Lower leg skin (tissue), 4 donors: ENCODE data around the gene SLC25A18. TPM values are rescaled to one million over a fixed set of nuclear protein-coding genes. Genes with fewer than 3 reads are reported as not detected.
A peak's percentile ranks its signal among the peaks of the same experiment; 100 is the strongest.

Experiments
- DNase-seq, 2 donors: peaks; one replicate each; pipeline ENCODE4 v3.0.0-alpha.2; 2019; ENCODE audit warnings: low spot score in 2 of 2
- H3K4me3 ChIP-seq: fragments of 200-600 bp; sonication (generic); 2 replicates; pipeline ENCODE4 v1.5.1; 2017; ENCODE audit warnings: mild to moderate bottlenecking, low read depth; ENCODE audit not compliant: poor library complexity, severe bottlenecking
- CTCF ChIP-seq, 3 donors: fragments of 450-650 bp; IDR thresholded peaks; one replicate each; pipeline ENCODE4 v1.5.1; 2016; ENCODE audit warnings: antibody characterized with exemption in 3 of 3, mild to moderate bottlenecking in 3 of 3, moderate library complexity in 2 of 3
- POLR2A ChIP-seq, 2 donors: fragments of 450-650 bp; IDR thresholded peaks; one replicate each; pipeline ENCODE4 v1.6.1; 2016 to 2017; ENCODE audit warnings: antibody characterized with exemption in 2 of 2, mild to moderate bottlenecking in 1 of 2, moderate library complexity in 1 of 2
- WGBS, 2 donors: methylation state at CpG; one replicate each; pipeline ENCODE4 v1.1.5; 2018; 5-methylcytosine and 5-hydroxymethylcytosine counted together
- intact Hi-C: fragments of 100-400 bp; cut with DNase I; formaldehyde crosslinking; loops from one replicate; pipeline ENCODE4 v1.15.0; 2023; ENCODE audit warnings: low total_unique reads
- total RNA-seq, 4 donors: library from RNA; depleted of rRNA; stranded (reverse); fragments of >200 nt; gene quantifications; one replicate each; pipeline ENCODE4 v1.1.0, GENCODE V29; 2016

Gene SLC25A18
- total RNA-seq, 4 donors from 2014 or later: 0.83 to 2.3 (median 1.3) TPM

- no peak for DNase-seq
- intact Hi-C loops: no loop called here
- no peak overlapping the region for H3K4me3 ChIP-seq
- WGBS, 2 donors: 64 to 65% methylated on average over 4 of the region's 4 CpGs
- TF ChIP-seq POLR2A (IDR thresholded peaks at IDR 0.05) (no peak), CTCF (IDR thresholded peaks at IDR 0.05) (no peak)
Observed at GRCh38 chr22:17575681-17576080, 12.4 kb downstream of the SLC25A18 start.

GRCh38 chr22:17576470-17576869 lies 13.2 kb downstream of the SLC25A18 start:
- intact Hi-C loops: no loop called here
- 18 to 30% methylated on average over 5 to 6 of the region's 6 CpGs for WGBS, 2 donors
- H3K4me3 ChIP-seq: no peak overlapping the region
- peak in 1 of 2 donors; percentile 48 for DNase-seq
- TF ChIP-seq CTCF (IDR thresholded peaks at IDR 0.05) (no peak), POLR2A (IDR thresholded peaks at IDR 0.05) (no peak)

GRCh38 chr22:17578136-17578754 lies 14.9 kb downstream of the SLC25A18 start:
- intact Hi-C loops: no loop called here
- no peak for TF ChIP-seq POLR2A (IDR thresholded peaks at IDR 0.05)
- no peak for TF ChIP-seq CTCF (IDR thresholded peaks at IDR 0.05)
- DNase-seq: peak; percentile 80 to 92
- 61 to 71% methylated on average over 11 of the region's 11 CpGs for WGBS, 2 donors
- no peak overlapping the region for H3K4me3 ChIP-seq

- WGBS, 2 donors: 93 to 95% methylated on average over 14 of the region's 14 CpGs
- TF ChIP-seq CTCF (IDR thresholded peaks at IDR 0.05) (no peak), POLR2A (IDR thresholded peaks at IDR 0.05) (no peak)
- no peak overlapping the region for H3K4me3 ChIP-seq
- DNase-seq: no peak
- intact Hi-C loops: no loop called here
Observed at GRCh38 chr22:17579535-17579981, 16.3 kb downstream of the SLC25A18 start.

- no peak for TF ChIP-seq POLR2A (IDR thresholded peaks at IDR 0.05)
- TF ChIP-seq CTCF (IDR thresholded peaks at IDR 0.05): no peak
- intact Hi-C loops: no loop called here
- DNase-seq: no peak
- WGBS, 2 donors: 74 to 75% methylated on average over 12 to 15 of the region's 15 CpGs
- H3K4me3 ChIP-seq: no peak overlapping the region
Observed at GRCh38 chr22:17580441-17581031, 17.2 kb downstream of the SLC25A18 start.
